Measurements from ENCODE around the gene LHFPL2. TPM values are rescaled to one million over a fixed set of nuclear protein-coding genes. Genes with fewer than 3 reads are reported as not detected.
"Not testable (repeated sequence)": the region's sequence is repeated elsewhere in the genome, so short reads cannot be mapped to it uniquely, and the experiment has no call there.

Gene LHFPL2
- total RNA-seq, 1 experiment from 2014 or later: 22.2 TPM

GRCh38 chr5:78666975-78667374, 18.4 kb upstream of the LHFPL2 start:
- not testable (repeated sequence) for DNase-seq (ENCODE audit: low spot score)

- DNase-seq (ENCODE audit: low spot score): no peak
These were observed 17.5 kb upstream of the LHFPL2 start for GRCh38 chr5:78666041-78666444.

GRCh38 chr5:78665534-78665933, 17.0 kb upstream of the LHFPL2 start:
- no peak for DNase-seq (ENCODE audit: low spot score)

DNA sequence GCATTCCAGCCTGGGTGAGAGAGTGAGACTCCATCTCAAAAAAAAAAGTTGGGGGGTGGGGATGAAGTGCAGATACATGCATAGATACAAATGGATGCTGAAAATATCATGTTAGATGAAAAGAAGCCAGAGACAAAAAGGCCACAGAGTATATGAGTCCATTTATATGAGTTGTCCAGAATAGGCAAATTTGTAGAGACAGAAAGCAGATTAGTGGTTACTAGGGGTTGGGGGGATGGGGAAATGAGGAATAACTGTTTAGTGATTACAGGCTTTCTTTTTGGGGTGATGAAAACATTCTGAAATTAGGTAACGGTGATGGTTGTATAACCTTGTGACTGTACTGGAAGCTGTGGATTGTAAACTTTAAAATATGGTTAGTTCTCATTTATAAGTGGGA, 13.8 kb upstream of the LHFPL2 start:
- no peak for DNase-seq (ENCODE audit: low spot score)

- no peak for DNase-seq (ENCODE audit: low spot score)
These were observed 13.1 kb upstream of the LHFPL2 start for GRCh38 chr5:78661691-78662090.

DNA sequence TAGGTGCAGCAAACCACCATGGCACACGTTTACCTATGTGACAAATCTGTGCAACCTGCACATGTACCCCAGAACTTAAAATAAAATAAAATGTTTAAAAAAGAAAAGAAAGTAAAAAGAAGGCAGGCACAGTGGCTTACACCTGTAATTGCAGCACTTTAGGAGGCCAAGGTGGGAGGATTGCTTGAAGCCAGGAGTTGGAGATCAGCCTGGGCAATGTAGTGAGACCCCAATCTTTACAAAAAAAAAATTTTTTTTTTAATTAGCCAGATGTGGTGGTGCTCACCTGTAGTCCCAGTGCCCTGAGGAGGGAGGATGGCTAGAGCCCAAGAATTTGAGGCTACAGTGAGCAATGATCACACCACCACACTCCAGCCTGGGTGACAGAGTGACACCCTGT, 12.5 kb upstream of the LHFPL2 start:
- DNase-seq (ENCODE audit: low spot score): no peak

DNA sequence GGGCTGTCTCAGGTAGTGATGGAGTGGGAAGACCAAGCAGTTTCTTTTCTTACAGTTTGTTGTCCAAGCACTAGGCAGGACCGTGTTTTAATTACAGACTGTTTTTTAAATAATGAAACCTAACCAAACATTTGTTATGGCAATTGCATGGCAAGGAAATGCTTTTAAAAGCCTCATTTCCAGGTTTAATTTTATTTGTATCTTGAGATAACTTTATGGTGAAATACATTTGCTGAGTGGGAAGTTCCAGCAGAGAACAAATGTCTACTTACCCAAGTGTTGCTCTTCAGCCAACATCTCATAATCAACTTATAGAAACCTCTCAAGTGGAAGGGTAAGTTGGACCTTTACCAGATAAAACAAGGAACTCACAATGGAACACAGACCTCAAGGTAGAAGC, 11.8 kb upstream of the LHFPL2 start:
- no peak for DNase-seq (ENCODE audit: low spot score)

DNA sequence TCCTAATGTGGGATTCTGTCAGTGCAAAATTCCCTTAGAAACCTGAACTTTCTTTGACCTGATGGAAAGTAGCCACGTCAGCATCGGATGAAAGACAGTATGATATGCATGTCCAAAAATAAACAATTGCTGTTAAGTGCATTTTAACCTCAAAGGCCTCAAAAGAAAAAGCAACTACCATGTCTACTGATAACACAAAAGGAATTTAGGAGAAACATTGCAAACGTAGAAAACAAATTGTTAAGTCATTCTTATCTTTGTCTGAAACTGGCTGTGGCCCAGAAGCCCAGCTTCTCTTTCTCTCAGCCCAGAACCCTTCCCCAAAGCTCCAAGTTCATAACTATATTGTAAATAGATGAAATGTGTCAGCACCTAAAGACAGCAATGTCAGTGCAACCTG, 11.1 kb upstream of the LHFPL2 start:
- peak; percentile 54 for DNase-seq (ENCODE audit: low spot score)

GRCh38 chr5:78659114-78659513, 10.5 kb upstream of the LHFPL2 start:
- DNase-seq (ENCODE audit: low spot score): no peak

DNA sequence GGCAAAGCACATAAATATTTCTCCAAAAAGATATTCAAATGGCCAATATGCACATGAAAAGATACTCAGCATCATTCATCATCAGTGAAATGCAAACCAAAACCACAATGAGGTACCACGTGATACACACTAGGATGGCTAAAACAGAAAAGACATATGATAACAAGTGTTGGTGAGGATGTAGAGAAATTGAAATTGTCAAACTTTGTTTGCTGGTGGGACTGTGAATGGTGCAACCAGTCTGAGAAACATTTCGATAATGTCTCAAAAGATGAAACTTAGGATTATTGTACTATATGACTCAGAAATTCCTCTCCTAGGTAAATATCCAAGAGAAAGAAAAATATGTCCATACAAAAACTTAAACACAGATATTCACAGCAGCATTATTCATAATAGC, 8.6 kb upstream of the LHFPL2 start:
- DNase-seq (ENCODE audit: low spot score): no peak

DNA sequence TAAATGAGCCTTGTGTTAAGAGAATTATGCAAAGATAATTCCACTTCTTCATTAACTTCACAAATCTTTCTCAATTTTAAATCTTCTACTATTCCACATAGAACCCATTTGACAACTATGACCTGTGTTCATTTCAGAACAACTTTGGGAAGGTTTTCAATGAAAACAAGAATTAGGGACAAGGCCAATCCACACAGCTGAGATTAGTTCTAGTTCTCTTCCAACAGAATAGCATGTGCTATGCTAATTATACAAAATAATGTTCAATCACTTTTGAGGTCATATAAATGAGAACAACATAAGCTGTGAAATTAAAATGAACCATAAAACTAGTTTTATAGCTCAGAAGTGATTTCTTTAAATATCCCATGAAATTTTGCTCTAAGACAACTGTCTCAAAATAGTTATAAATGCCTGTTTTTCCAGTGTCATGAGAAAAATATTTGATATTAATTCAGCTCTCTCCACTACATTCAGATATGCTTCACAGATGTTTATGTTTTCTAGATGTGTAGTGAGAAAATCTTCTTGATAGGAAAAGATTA, 7.2 kb upstream of the LHFPL2 start:
- DNase-seq (ENCODE audit: low spot score): no peak

DNA sequence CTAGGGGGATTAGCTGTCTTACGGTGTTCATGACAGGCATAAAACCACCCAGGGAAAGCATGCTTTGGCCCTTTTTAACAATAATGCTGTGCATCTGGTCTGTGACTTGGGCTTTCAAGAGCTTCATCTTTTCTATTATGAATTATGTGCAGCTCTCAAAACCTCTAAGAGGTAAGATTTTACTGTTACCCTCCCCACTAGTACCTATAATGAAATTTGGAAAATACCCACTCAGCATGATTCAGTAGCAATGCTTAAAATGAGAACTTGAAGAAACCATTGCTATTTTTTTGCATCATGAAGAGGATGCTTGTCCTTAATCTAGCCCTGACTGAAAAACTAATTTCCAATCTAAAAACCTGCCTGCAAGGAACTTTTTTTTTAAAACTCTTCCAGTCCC, 5.8 kb upstream of the LHFPL2 start:
- no peak for DNase-seq (ENCODE audit: low spot score)

- DNase-seq (ENCODE audit: low spot score): no peak
These were observed 5.3 kb upstream of the LHFPL2 start for GRCh38 chr5:78653681-78654366.

DNA sequence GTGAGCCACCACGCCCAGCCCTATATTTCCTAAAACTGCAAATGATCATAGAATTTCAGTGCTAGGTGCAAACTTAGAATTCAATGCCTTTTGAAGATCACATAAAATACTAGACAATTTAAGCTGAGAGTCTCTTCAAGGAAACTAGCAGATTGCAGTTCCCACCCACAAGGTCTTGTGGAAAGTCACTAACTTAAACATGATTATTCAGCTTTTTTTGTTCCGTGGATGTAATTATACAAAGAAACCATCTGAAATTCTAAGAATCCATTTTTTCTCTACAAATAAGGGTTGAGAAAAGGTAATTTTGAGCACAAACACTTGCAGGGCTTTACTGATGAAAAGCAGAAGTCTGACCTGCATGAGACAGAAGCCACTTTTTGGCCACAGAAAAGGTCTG, 4.5 kb upstream of the LHFPL2 start:
- no peak for DNase-seq (ENCODE audit: low spot score)

DNA sequence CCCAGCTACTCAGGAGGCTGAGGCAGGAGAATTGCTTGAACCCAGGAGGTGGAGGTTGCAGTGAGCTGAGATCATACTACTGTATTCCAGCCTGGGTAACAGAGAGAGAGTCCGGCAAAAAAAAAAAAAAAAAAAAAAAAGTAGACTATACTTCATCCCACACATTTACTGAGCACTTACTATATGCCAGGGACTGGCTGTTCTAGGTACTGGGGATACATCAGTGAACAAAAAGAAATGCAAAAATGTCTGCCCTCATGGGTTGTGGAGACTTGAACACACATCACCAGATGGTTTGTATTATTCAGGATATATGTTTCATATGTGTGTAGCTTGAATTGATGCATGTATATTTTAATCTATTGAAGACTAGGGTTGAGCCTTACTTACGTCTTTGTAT, 2.9 kb upstream of the LHFPL2 start:
- no peak for DNase-seq (ENCODE audit: low spot score)

GRCh38 chr5:78650531-78650930, 2.0 kb upstream of the LHFPL2 start:
- DNase-seq (ENCODE audit: low spot score): no peak

DNA sequence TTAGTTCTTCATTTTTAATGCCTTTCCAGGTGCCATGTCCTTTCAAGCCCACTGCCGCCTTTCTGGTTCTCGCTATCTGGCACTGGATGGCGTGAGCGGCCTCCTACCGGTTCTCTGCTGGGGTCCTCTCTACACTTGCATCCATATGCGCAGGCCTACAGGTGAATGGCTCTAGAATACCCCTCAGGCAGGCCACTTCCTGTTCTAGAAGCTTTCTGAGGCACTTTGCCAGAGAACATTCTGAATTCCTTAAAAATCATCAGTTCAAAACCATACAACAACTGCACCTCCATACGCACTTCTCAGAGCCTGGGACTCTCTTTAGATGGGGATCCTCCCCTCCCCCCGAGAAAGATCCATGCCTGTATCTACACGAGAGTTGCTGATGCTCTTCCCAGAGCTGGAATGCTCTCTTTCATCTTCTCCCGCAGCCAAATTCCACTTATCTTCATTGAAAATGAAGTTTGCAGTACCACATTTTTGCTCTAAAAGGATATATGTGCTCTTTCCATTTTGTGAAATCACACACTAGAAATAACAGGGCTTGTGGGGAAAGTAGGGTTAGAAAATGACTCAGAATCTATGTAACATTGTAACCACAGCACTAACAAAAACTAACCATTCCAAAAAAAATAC, 1.4 kb upstream of the LHFPL2 start:
- DNase-seq (ENCODE audit: low spot score): no peak

- no peak for DNase-seq (ENCODE audit: low spot score)
These were observed 681 bp upstream of the LHFPL2 start for GRCh38 chr5:78649211-78649695.

GRCh38 chr5:78647838-78648358, 674 bp downstream of the LHFPL2 start:
- no peak for DNase-seq (ENCODE audit: low spot score)

- DNase-seq (ENCODE audit: low spot score): no peak
These were observed 1.2 kb downstream of the LHFPL2 start for GRCh38 chr5:78647351-78647818.

DNA sequence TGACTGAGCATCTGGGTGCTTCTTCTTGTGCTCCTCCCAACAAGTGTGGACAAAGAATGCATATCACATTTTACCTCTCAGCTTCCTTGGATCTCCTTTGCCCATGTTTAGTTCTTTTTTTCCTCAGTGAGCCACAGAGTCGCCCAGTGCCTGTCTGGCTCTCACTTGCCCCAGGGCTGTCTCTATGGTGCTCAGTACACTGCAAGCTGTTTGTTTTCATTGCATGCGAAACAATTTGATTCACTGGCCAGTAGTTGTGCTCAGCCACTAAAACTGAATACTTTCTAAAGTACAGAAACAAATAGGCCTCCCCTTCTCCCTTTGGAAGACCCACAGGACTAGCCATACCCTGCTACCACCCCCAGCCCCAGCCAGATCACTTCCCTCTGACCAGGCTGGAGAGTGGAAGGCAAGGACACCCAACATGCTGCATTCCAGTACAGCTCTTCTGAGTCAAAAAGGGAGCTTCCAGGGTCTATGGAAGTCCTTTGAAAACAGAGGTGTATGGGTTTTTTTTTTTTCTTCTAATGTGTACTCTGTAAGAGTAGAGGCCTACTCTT, 3.8 kb downstream of the LHFPL2 start:
- DNase-seq (ENCODE audit: low spot score): no peak

DNA sequence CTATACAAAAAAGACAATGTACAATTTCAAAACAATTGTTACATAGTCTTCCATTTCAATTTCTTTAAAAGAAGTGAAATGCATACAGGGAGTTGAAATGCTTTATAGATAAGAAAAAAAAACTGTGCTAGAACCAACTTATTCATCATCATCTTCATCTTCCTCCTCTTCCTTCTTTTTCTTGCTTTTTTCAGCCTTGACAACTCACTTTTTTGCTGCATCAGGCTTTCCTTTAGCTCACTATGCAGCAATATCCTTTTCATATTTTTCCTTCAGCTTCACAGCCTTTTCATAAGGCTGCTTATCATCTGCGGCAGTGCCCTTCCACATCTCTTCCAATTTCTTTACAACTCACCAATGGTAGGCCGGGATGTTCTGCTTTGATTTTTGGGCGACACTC, 4.4 kb downstream of the LHFPL2 start:
- no peak for DNase-seq (ENCODE audit: low spot score)

GRCh38 chr5:78642701-78643100, 5.9 kb downstream of the LHFPL2 start:
- no peak for DNase-seq (ENCODE audit: low spot score)

All from H4 (cell line).